ENCODE measurements around the gene WFIKKN2.

DNA sequence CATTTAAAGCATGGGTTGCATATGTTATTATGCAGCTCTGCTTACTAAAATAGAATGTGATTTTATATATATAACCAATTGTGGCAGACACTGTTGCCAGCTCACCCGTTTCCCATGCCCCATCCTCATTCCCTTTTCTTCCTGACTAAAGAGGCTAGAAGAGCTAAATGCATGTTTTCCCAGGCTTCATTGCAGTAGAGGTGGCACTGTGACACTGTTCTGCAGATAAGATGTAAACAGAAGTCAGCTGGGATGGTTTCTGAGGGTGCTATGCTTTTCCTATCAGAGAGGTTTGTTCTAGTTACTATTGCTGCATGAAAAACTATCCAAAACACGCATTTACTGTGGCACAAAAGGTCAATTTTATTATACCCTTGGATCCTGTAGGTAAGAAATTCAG, 36.5 kb downstream of the WFIKKN2 start:
- TF ChIP-seq POLR2A (IDR thresholded peaks at IDR 0.05; ENCODE audit: low read depth, low read length) (no peak), MXI1 (IDR thresholded peaks at IDR 0.05; ENCODE audit: borderline replicate concordance, low read depth, low read length) (no peak), NFE2L2 (IDR thresholded peaks at IDR 0.05; ENCODE audit: low read depth, low read length) (no peak), RCOR1 (IDR thresholded peaks at IDR 0.05; ENCODE audit: insufficient replicate concordance, low read length) (no peak), FOS (IDR thresholded peaks at IDR 0.05; ENCODE audit: low read depth, low read length) (no peak)
- TF ChIP-seq, protein P1, sequence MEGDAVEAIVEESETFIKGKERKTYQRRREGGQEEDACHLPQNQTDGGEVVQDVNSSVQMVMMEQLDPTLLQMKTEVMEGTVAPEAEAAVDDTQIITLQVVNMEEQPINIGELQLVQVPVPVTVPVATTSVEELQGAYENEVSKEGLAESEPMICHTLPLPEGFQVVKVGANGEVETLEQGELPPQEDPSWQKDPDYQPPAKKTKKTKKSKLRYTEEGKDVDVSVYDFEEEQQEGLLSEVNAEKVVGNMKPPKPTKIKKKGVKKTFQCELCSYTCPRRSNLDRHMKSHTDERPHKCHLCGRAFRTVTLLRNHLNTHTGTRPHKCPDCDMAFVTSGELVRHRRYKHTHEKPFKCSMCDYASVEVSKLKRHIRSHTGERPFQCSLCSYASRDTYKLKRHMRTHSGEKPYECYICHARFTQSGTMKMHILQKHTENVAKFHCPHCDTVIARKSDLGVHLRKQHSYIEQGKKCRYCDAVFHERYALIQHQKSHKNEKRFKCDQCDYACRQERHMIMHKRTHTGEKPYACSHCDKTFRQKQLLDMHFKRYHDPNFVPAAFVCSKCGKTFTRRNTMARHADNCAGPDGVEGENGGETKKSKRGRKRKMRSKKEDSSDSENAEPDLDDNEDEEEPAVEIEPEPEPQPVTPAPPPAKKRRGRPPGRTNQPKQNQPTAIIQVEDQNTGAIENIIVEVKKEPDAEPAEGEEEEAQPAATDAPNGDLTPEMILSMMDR (conservative IDR thresholded peaks at IDR 0.05; ENCODE audit: low read depth, low read length) = no peak

All from IMR-90 (cell line).